ENCODE measurements around the gene IGFBPL1.
"Not testable (repeated sequence)": the region's sequence is repeated elsewhere in the genome, so short reads cannot be mapped to it uniquely, and the experiment has no call there.

Gene IGFBPL1

DNA sequence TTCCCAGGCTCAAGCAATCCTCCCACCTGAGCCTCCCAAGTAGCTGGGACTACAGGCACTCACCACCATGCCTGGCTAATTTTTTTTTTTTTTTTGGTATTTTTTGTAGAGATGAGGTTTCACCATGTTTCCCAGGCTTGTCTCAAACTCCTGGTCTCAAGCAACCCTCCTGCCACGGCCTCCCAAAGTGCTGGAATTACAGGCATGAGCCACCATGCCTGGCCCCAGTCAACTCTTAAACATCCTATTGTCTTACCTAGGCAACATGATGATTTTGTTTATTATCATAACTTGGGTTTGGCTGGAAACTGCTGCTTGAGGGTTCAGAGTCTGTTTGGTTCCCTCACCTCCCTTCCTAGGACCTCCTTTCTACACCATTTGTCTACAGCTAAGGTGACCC lies 25.1 kb downstream of the IGFBPL1 start:
- not testable (repeated sequence) for DNase-seq (ENCODE audit: low read depth)

DNA sequence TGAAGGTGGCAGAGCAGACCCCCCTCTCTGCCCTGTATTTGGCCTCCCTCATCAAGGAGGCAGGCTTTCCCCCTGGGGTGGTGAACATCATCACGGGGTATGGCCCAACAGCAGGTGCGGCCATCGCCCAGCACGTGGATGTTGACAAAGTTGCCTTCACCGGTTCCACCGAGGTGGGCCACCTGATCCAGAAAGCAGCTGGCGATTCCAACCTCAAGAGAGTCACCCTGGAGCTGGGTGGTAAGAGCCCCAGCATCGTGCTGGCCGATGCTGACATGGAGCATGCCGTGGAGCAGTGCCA lies 27.9 kb downstream of the IGFBPL1 start:
- DNase-seq (ENCODE audit: low read depth) = no peak

DNA sequence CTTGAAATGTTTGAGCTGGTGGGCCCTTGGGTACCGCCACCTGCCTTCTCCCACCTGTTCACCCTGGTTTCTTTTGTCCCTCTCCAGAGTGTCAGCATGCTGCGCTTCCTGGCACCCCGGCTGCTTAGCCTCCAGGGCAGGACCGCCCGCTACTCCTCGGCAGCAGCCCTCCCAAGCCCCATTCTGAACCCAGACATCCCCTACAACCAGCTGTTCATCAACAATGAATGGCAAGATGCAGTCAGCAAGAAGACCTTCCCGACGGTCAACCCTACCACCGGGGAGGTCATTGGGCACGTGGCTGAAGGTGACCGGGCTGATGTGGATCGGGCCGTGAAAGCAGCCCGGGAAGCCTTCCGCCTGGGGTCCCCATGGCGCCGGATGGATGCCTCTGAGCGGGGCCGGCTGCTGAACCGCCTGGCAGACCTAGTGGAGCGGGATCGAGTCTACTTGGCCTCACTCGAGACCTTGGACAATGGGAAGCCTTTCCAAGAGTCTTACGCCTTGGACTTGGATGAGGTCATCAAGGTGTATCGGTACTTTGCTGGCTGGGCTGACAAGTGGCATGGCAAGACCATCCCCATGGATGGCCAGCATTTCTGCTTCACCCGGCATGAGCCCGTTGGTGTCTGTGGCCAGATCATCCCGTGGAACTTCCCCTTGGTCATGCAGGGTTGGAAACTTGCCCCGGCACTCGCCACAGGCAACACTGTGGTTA lies 28.4 kb downstream of the IGFBPL1 start:
- DNase-seq (ENCODE audit: low read depth) = no peak

DNA sequence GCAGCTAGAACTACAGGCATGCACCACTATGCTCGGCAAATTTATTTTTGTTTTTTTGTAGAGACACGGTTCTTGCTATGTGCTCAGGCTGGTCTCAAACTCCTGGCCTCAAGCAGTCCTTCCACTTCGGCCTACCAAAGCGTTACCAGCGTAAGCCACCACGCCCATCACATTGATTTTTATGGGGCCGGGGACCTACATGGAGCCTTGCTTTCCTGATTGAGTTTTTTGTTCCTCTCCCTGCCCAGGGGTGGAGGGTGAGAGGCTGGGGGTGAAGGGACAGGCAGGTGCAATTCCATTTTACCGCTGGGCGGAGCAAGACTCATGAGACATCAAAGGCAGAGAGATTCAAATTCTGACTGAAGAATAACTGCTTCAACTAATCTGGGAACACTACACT lies 29.8 kb downstream of the IGFBPL1 start:
- no peak for DNase-seq (ENCODE audit: low read depth)

DNA sequence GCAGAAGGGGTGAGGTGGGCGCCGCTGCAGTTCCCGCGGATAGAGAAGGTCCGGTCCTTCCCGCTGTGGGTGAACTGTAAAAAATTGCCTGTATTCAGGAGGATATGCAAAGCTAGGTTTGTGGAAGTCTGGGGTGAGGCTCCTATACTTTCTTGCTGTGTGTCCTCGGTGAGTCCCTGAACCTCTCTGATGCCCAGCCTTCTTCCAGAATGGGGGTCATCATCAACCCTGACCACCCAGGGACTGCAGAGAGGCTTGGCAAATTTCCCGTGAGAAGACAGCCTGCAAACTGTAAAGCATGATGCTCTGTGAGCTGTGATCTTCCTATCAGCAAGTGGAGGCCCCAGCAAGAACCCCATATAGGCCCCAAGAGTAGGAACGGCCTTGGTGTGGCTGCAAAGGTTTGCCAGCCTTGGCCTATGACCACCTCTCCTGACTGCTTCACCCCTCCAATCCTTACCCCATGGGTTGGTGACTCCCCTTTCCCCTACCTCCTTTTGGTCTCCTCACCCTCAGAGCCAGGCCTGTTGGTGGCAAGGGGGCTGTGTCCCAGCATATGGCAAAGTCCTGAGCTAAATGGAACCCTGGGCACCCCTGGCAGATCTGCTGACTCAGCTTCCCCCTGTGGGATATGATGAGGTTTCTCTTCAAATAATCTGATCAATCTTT lies 31.0 kb downstream of the IGFBPL1 start:
- DNase-seq (ENCODE audit: low read depth) = no peak

DNA sequence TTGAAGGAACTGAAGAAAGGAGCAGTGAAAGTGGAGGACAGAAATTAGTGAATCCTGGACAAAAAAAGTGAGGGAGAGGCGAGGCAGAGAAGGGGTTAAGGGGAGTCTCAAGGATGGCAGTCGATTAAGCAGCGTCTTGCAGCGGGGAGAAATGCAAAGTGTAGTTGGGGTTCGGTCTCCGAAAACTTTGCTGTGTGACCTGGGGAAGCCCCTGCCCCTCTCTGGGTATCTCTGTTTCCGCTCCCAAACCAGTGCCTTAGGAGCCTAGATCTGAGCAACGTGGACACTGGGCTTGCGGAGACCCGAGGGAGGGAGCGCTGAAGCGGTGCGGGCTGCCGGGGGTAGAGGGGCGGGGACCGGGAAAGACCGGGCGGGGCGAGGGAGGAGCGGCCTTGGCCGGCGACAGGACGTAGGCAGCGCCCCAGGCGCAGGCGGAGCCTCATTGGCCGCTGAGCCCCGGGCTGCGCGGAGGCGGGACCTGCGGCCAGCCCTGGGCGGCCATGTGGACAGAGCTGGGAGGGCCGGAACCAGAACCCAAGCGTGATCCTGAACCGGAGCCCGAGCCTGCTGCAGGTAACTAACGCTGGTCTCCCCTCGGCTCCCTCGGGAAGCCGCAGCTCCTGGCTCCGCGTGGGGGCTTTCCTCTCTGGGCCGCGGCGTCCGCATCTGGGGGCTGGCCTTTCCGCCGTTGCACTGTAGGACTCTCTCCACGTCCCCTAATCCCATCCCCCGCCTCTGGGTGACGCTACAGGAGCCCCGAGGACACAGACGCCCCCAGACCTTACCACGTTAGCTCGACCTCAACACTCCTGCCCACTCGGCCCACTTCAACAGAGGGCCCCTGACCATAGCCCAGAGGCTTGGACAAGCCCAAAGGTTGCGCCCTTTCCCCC lies 31.8 kb downstream of the IGFBPL1 start, which contains the start of gene ALDH1B1:
Gene ALDH1B1, plus strand, starts transcription at position 468 of the 893 bp plus-strand sequence. CDS start 3,047 bp downstream, outside the sequence.
- peak; percentile 42 for DNase-seq (ENCODE audit: low read depth)

DNA sequence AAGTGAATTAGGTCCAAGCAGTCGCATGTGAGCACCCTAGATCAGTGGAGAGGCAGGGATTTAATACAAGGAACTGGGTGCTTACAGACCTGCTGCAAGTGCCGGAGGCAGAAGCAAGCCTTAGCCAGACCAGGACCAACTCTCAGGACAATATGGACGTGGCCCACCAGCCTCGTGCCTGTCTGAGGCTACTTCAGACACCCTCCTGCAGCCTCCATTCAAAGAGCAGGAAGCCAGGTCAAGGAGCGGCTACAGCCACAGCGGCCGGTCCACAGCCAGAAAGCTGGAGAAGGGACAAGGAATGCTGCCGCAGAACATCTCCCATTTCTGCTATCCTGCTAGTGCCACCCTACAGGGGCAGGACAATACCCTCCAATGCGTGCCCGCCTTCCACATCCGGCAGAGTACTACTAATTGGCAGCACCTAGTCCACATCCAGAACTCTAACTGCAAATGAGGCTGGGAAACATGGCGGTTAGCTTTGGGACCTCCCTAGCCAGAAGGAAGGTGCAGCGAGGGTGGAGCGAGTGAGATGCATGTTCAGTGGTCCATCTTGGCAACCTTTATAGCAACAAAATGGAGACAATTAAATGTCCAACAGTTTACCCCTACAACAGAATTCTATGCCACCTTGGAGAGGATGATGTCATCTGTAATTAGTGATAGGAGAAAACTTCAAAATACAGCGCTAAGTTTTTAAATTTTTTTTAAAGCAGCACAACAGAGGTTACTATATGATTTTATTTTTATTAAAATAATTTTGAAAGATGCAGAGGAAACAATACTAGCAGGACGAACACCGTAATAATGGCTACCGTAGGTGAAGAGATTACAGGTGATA lies 32.8 kb downstream of the IGFBPL1 start:
- no peak for DNase-seq (ENCODE audit: low read depth)

DNA sequence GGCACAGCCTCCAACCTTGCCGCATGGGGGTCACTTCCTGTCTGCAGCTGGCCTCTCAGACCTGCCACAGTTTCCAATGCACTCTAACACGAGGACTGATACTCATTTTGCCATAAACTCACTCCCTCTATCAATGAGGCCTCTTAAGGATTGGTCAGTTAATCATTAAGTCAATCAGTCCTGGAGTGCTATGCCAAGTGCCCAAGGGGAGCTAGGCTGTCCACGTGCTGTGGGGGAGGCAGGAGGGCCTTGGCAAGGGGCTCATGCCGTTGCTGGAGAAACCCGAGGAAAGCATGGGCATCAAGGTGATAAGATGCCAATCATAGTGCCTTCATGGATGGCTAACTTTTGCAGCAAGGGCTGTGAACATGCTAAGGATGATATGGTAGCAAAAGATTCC lies 33.4 kb downstream of the IGFBPL1 start:
- DNase-seq (ENCODE audit: low read depth) = no peak

DNA sequence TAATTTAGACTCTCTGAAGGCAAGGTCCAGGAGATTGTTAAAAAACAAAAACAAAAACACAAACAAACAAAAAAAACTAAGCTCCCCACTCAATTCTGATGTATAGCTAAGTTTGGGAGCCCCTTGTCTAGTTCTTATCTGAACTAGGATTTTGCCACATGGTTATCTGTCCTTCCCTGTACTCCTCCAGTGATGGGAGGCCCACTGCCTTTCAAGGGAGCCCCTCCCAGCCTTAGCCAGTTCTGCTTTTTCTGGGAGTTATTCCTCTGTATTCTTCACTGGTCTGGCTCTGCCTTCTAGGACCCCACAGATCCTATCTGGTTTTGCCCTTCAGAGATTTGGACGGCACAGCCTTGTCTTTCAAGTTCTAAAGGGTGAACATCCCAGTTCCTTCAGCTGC lies 33.8 kb downstream of the IGFBPL1 start:
- no peak for DNase-seq (ENCODE audit: low read depth)

DNA sequence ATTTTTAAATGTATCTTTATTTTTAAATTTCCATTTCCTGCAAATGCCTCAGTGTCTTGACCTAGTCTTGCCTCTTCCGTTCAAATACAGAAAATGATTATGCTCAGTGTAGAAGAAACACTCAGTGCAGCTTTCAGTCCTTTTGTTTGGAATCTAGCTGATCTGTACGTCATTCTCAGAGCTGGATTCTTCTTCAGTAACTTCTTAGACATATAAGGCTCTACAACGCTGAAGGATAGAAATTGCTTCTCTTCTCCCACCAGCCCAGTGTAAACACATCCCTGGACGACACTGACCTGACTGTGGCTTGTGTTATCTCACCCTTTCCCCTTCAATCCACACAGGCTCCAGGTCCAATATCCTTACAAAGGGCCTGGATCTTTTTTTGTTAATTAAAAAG lies 34.9 kb downstream of the IGFBPL1 start:
- no peak for DNase-seq (ENCODE audit: low read depth)

DNA sequence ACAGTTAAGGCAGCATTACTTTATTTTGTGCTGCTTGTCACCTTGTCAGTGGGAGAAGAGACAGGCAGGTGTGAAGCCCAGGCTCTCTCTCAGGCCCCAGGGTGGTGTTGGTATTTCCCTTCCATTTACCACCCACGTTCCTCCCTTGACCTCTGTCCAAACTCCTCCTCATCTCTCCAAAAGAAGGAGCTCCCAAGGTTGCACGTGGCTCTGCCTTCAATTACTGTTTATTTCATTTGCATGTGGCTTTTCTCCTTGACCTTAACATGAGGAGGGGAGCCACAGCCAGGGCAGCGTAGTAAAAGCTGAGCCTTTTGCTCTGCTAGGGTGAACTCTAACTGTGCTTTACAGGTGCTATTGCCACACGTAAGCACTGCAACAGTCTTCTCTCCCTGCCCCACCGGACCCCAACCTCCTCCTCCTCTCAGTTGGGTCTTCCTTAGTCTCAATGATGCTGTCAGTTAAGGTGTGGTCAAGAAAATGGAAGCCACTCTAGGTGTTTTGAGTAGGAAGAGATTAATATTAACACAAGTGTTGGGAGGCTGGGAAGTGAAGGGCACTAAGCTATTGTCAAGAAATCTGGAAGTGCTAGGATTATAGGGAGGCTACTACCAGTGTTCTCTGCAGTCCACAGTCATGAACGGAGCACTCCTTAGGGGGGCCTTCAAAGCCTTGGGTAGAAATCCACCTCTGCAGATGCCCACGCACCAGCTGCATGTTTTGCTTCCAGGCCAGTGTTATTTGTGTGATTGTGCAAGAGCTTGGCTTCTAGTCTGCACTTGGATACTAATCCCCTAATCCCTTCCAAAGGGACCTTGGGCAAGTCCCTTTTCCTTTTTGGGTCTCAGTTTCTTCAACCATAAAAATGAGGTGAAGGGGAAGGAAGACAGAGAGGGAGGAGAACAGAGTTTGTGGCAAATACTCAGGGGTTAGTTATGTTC lies 35.7 kb downstream of the IGFBPL1 start:
- no peak for DNase-seq (ENCODE audit: low read depth)

DNA sequence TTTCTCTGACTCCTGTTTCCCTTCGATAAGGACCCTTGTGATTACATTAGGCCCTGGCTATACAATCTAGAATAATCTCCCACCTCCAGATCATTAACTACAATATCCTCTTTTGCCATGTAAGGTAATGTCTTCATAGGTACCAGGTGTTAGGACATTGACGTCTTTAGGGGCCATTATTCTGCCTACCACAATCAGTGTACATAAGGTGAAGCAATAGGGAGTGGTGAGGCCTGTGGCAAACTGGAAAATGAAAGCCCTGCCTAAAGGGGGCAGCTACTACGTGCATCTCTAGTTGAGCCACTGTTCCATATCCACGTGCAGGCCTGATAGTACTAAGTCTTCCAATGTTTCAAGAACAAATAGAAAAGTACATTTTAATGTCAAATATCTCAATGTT lies 36.5 kb downstream of the IGFBPL1 start:
- DNase-seq (ENCODE audit: low read depth) = no peak

DNA sequence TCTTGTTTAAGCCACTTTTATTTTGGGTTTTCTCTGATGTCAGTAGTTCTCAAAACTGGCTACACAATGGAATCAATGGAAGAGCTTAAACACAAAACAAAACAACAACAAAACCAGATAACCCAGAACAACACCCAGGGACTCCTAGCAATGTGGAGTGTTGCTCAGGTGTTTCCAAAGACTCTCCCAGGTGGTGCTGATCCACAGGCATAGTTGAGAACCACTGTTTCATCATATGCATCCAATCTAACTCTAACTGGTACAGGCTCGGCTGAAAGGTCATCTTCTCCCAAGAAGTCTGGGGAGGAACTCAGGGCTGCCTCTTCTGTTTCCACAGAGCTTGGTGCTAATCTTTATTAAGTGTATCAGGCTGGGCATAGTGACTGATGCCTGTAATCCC lies 37.2 kb downstream of the IGFBPL1 start:
- no peak for DNase-seq (ENCODE audit: low read depth)

DNA sequence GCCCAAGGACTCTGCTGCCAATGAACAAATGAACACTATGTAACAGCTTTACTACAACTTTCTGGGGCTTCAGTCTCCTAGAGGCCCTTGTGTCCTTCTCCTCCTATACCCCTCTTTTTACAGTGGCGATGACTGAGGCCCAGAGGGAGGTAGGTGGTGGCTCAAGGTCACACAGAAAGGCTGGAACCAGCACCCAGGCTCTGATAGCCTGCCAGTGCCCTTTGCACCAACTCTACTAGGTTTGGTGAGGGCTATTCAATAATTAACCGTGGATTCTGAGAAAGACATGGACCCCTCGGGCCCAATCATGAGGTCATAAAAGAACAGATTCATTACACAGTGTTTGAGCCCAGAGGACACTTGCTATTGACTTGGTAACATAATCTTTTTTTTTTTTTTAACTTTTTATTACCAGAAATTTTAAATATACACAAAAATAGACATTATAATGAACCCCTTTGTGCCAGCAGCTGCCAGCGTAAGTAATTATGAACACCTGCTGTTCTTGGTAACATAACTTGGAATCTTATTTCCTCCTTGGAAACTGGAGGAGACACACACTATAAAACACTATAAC lies 37.8 kb downstream of the IGFBPL1 start:
- DNase-seq (ENCODE audit: low read depth) = no peak

DNA sequence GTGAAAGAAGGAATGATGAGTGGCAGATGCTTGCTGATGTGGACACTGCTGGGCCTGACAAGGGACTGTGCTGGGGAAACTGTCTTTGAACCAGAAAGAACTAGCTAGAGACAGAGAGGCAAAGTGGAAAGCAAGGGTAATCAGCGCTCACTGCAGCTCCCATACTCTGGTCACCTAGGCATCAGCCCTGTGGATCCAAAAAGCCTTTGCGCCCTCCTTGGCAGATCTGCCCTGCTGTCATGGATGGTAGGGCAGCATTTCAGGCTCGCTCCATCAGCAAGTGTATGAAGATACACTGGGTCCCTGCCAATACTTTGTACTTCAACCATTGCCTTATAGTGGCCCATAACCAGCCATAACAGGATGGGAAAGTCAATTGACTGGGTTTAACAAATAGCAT lies 38.4 kb downstream of the IGFBPL1 start:
- no peak for DNase-seq (ENCODE audit: low read depth)

DNA sequence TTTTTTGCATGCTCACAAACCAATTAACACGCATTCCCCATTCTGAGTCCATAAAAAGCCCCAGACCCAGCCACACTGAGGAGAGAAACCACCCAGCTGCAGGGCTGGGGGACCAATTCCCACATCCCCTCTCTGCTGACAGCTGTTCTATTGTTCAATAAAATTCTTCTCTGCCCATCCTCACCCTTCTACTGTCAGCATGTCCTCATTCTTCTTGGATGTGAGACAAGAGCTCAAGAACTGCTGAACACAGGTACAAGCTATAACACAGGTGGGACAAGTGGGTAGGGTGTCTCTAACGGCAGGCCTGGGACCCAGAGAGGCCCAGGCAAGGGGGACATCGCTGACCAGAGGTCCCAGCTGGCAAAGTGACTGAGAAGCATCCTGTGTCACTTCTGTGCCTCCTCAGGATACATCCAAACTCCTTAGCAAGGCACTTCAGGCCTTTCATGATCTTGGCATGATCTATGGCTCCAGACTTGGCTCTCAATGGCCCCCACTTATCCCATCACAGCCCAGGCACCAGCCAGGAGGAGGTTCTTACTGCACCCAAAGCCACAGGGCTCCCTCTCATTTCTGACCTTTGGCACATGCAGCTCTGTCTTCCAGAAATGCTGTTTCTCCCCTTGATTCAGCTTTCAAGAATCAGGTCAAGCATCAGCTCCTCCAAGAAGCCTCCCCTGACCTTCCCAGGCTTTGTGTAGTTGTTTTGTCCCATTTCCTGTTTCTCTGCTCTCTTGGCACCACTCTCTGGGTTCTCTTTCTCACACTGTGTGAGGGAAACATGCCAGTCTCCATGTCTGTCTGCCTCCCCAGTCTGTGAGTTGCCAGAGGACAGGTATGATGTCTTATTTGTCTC lies 39.0 kb downstream of the IGFBPL1 start:
- DNase-seq (ENCODE audit: low read depth) = no peak

DNA sequence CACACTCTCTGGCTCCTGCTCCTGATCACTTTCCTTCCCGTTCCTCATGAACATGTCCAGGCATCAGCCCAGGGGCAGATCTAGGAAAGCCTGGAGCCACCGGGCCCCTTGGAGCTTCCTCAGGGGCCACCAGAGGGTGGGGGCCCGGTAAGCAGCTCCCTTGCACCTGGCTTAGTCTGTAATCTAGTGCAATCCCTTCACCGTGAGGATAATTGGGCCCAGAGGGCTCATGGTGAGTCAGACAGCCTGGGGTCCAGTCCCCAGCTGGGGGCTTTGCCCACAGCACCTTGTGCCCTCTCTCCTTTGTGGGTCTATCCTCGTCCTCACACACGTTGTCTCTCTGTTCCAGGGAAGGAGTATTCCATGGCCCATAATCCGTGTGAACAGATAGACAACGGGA lies 42.1 kb downstream of the IGFBPL1 start:
- no peak for DNase-seq (ENCODE audit: low read depth)

DNA sequence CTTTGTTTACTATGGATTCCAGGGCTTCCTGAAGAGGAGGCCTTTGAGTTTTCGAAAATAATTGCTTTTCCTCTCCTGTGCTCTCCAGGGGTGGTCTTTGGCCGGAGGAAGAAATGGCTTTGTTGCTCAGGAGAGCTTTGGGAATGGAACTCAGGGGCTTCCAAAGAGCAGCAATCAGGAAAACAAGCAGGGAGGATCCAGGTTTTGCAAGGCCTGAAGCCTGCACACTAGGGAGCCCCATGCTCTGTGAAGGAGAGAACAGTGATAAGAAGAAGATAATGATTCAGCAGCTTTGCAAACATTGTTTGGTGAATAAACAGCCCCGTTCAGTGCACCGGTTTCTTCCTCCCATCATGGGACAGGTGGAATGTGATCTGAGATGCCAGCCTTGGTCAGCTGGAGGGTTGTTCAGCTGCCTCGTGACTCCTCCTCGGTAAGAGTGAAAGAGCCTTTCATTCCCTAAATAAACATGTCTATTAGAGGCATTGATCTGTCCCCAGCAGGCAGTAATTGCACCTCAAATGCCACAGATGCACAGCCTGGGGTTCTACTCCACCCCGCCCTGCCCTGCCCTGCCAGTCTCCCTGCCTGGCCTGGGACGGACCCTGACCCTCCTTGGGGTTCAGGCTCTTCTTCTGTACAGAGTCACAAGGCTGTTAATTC lies 43.3 kb downstream of the IGFBPL1 start:
- no peak for DNase-seq (ENCODE audit: low read depth)

All from activated gamma-delta T cell treated with anti-CD3 and anti-CD28 coated beads, Interleukin-2, amount 50 U/mL, for 16 hours (primary cell).